ENCODE measurements around the gene CAMTA1.

The CAMTA1 gene

GRCh38 chr1:6868660-6869380 lies 83.6 kb downstream of the CAMTA1 start:
- no peak overlapping the region for H3K4me3 ChIP-seq
- H3K27ac ChIP-seq = peak overlapping the region in 12 of 21 experiments; percentile 1 to 67 (median 30)

GRCh38 chr1:6869545-6869944 lies 84.3 kb downstream of the CAMTA1 start:
- Histone ChIP-seq H3K4me3 (no peak overlapping the region), H3K27ac (peak overlapping the region in 9 of 21 experiments; percentile 1 to 67 (median 31))

- H3K4me3 ChIP-seq = no peak overlapping the region
- peak overlapping the region in 3 of 21 experiments; percentile 8 to 66 (median 27) for H3K27ac ChIP-seq
Observed at GRCh38 chr1:6870086-6870485, 84.8 kb downstream of the CAMTA1 start.

GRCh38 chr1:6870571-6870970 lies 85.3 kb downstream of the CAMTA1 start:
- no peak overlapping the region for H3K4me3 ChIP-seq
- H3K27ac ChIP-seq = peak overlapping the region in 2 of 21 experiments; percentile 8 to 21

GRCh38 chr1:6871300-6871972 lies 86.2 kb downstream of the CAMTA1 start:
- peak overlapping the region in 1 of 21 experiments; percentile 8 for H3K27ac ChIP-seq
- H3K4me3 ChIP-seq = no peak overlapping the region

- Histone ChIP-seq H3K4me3 (no peak overlapping the region), H3K27ac (peak overlapping the region in 2 of 21 experiments; percentile 13 to 35)
Observed at GRCh38 chr1:6872573-6873261, 87.5 kb downstream of the CAMTA1 start.

GRCh38 chr1:6873298-6874015 lies 88.2 kb downstream of the CAMTA1 start:
- Histone ChIP-seq H3K4me3 (no peak overlapping the region), H3K27ac (peak overlapping the region in 2 of 21 experiments; percentile 13 to 31)

GRCh38 chr1:6874298-6874697 lies 89.0 kb downstream of the CAMTA1 start:
- Histone ChIP-seq H3K27ac (no peak overlapping the region), H3K4me3 (no peak overlapping the region)

- H3K27ac ChIP-seq = no peak overlapping the region
Observed at GRCh38 chr1:6880951-6881690, 95.9 kb downstream of the CAMTA1 start.

GRCh38 chr1:6882414-6882813 lies 97.2 kb downstream of the CAMTA1 start:
- H3K27ac ChIP-seq = no peak overlapping the region

More at GRCh38 chr1:6880951-6881690, 95.9 kb downstream of the CAMTA1 start:
- no peak overlapping the region for H3K4me3 ChIP-seq

GRCh38 chr1:6884652-6885153 lies 99.4 kb downstream of the CAMTA1 start:
- H3K27ac ChIP-seq = no peak overlapping the region
- no peak overlapping the region for H3K4me3 ChIP-seq

More at GRCh38 chr1:6882414-6882813, 97.2 kb downstream of the CAMTA1 start:
- no peak overlapping the region for H3K4me3 ChIP-seq

- H3K27ac ChIP-seq = no peak overlapping the region
Observed at GRCh38 chr1:6885426-6885825, 100.2 kb downstream of the CAMTA1 start.

GRCh38 chr1:6886523-6886922 lies 101.3 kb downstream of the CAMTA1 start:
- Histone ChIP-seq H3K27ac (no peak overlapping the region), H3K4me3 (no peak overlapping the region)

More at GRCh38 chr1:6885426-6885825, 100.2 kb downstream of the CAMTA1 start:
- H3K4me3 ChIP-seq = no peak overlapping the region

- Histone ChIP-seq H3K4me3 (no peak overlapping the region), H3K27ac (no peak overlapping the region)
Observed at GRCh38 chr1:6888268-6888667, 103.0 kb downstream of the CAMTA1 start.

GRCh38 chr1:6888870-6889269 lies 103.6 kb downstream of the CAMTA1 start:
- Histone ChIP-seq H3K4me3 (no peak overlapping the region), H3K27ac (no peak overlapping the region)

- Histone ChIP-seq H3K27ac (no peak overlapping the region), H3K4me3 (no peak overlapping the region)
Observed at GRCh38 chr1:6889875-6890480, 104.7 kb downstream of the CAMTA1 start.

GRCh38 chr1:6890686-6891085 lies 105.4 kb downstream of the CAMTA1 start:
- Histone ChIP-seq H3K4me3 (no peak overlapping the region), H3K27ac (no peak overlapping the region)

- Histone ChIP-seq H3K4me3 (no peak overlapping the region), H3K27ac (no peak overlapping the region)
Observed at GRCh38 chr1:6891781-6892579, 106.7 kb downstream of the CAMTA1 start.
